IPS-18a (cell line): ENCODE measurements around the gene EPGN.
"Not testable (repeated sequence)": the region's sequence is repeated elsewhere in the genome, so short reads cannot be mapped to it uniquely, and the experiment has no call there.

Source experiments
- H3K27ac ChIP-seq: one replicate; pipeline ENCODE4 v1.5.1; 2013; ENCODE audit warnings: low read length
- H3K27me3 ChIP-seq: one replicate; pipeline ENCODE4 v1.6.1; 2013; ENCODE audit warnings: mild to moderate bottlenecking, low read length; ENCODE audit not compliant: control insufficient read depth, insufficient read depth
- H3K36me3 ChIP-seq: one replicate; pipeline ENCODE4 v1.6.1; 2013; ENCODE audit warnings: low read depth, low read length; ENCODE audit not compliant: control insufficient read depth
- H3K4me1 ChIP-seq: one replicate; pipeline ENCODE4 v1.6.1; 2013; ENCODE audit warnings: low read depth, low read length; ENCODE audit not compliant: control insufficient read depth
- H3K4me3 ChIP-seq: one replicate; pipeline ENCODE4 v1.5.1; 2013; ENCODE audit warnings: low read length
- H3K9ac ChIP-seq: one replicate; pipeline ENCODE4 v1.6.1; 2013; ENCODE audit warnings: mild to moderate bottlenecking, low read length, moderate library complexity
- H3K9me3 ChIP-seq: one replicate; pipeline ENCODE4 v1.6.1; 2013; ENCODE audit warnings: low read depth, low read length; ENCODE audit not compliant: control insufficient read depth

Gene EPGN

GRCh38 chr4:74325886-74326285 is 17.6 kb downstream of the EPGN start:
- peaks cover 16% of the 10 kb centered on the region for H3K4me1 ChIP-seq
- no peaks in the 10 kb centered on the region for H3K27me3 ChIP-seq
- H3K9me3 ChIP-seq, result no peaks in the 10 kb centered on the region
- H3K27ac ChIP-seq, result no peak overlapping the region
- no peak overlapping the region for H3K4me3 ChIP-seq
- H3K9ac ChIP-seq, result no peak overlapping the region
- H3K36me3 ChIP-seq, result no peaks in the 10 kb centered on the region

- Histone ChIP-seq H3K4me1 (peaks cover 14% of the 10 kb centered on the region), H3K9ac (no peak overlapping the region), H3K27ac (no peak overlapping the region), H3K27me3 (no peaks in the 10 kb centered on the region), H3K36me3 (no peaks in the 10 kb centered on the region), H3K4me3 (no peak overlapping the region), H3K9me3 (no peaks in the 10 kb centered on the region)
Measured at GRCh38 chr4:74327762-74328161, 19.5 kb downstream of the EPGN start.

- Histone ChIP-seq H3K4me1 (peaks cover 9% of the 10 kb centered on the region), H3K27me3 (no peaks in the 10 kb centered on the region), H3K27ac (no peak overlapping the region), H3K9me3 (no peaks in the 10 kb centered on the region), H3K4me3 (no peak overlapping the region), H3K36me3 (no peaks in the 10 kb centered on the region), H3K9ac (no peak overlapping the region)
Measured at GRCh38 chr4:74328501-74328900, 20.2 kb downstream of the EPGN start.

- H3K4me3 ChIP-seq, result no peak overlapping the region
- H3K27me3 ChIP-seq, result no peaks in the 10 kb centered on the region
- H3K9ac ChIP-seq, result no peak overlapping the region
- no peaks in the 10 kb centered on the region for H3K36me3 ChIP-seq
- H3K27ac ChIP-seq, result no peak overlapping the region
- H3K9me3 ChIP-seq, result no peaks in the 10 kb centered on the region
- peaks cover 4% of the 10 kb centered on the region for H3K4me1 ChIP-seq
Measured at GRCh38 chr4:74329307-74329706, 21.0 kb downstream of the EPGN start.

- no peaks in the 10 kb centered on the region for H3K36me3 ChIP-seq
- H3K4me1 ChIP-seq, result no peaks in the 10 kb centered on the region
- H3K9ac ChIP-seq, result no peak overlapping the region
- no peaks in the 10 kb centered on the region for H3K27me3 ChIP-seq
- H3K9me3 ChIP-seq, result no peaks in the 10 kb centered on the region
- H3K4me3 ChIP-seq, result no peak overlapping the region
- H3K27ac ChIP-seq, result no peak overlapping the region
Measured at GRCh38 chr4:74330295-74330750, 22.1 kb downstream of the EPGN start.

- Histone ChIP-seq H3K9me3 (no peaks in the 10 kb centered on the region), H3K4me3 (no peak overlapping the region), H3K27me3 (no peaks in the 10 kb centered on the region), H3K4me1 (no peaks in the 10 kb centered on the region), H3K9ac (no peak overlapping the region), H3K27ac (no peak overlapping the region), H3K36me3 (no peaks in the 10 kb centered on the region)
Measured at GRCh38 chr4:74331252-74331651, 23.0 kb downstream of the EPGN start.

GRCh38 chr4:74331944-74332343 is 23.7 kb downstream of the EPGN start:
- Histone ChIP-seq H3K36me3 (no peaks in the 10 kb centered on the region), H3K4me3 (no peak overlapping the region), H3K27me3 (no peaks in the 10 kb centered on the region), H3K27ac (no peak overlapping the region), H3K9me3 (no peaks in the 10 kb centered on the region), H3K9ac (no peak overlapping the region), H3K4me1 (no peaks in the 10 kb centered on the region)

GRCh38 chr4:74334636-74335035 is 26.4 kb downstream of the EPGN start:
- Histone ChIP-seq H3K9ac (no peak overlapping the region), H3K9me3 (no peaks in the 10 kb centered on the region), H3K4me3 (no peak overlapping the region), H3K27ac (no peak overlapping the region), H3K36me3 (no peaks in the 10 kb centered on the region), H3K4me1 (no peaks in the 10 kb centered on the region), H3K27me3 (no peaks in the 10 kb centered on the region)

GRCh38 chr4:74335341-74336021 is 27.2 kb downstream of the EPGN start:
- Histone ChIP-seq H3K4me3 (no peak overlapping the region), H3K9me3 (no peaks in the 10 kb centered on the region), H3K4me1 (no peaks in the 10 kb centered on the region), H3K9ac (no peak overlapping the region), H3K36me3 (no peaks in the 10 kb centered on the region), H3K27me3 (no peaks in the 10 kb centered on the region), H3K27ac (no peak overlapping the region)

- no peak overlapping the region for H3K27ac ChIP-seq
- peaks cover 2% of the 10 kb centered on the region for H3K9me3 ChIP-seq
- H3K4me1 ChIP-seq, result no peaks in the 10 kb centered on the region
- no peaks in the 10 kb centered on the region for H3K36me3 ChIP-seq
- no peaks in the 10 kb centered on the region for H3K27me3 ChIP-seq
- H3K4me3 ChIP-seq, result no peak overlapping the region
- no peak overlapping the region for H3K9ac ChIP-seq
Measured at GRCh38 chr4:74338792-74339333, 30.6 kb downstream of the EPGN start.

- no peaks in the 10 kb centered on the region for H3K27me3 ChIP-seq
- H3K9me3 ChIP-seq, result peaks cover 7% of the 10 kb centered on the region
- no peaks in the 10 kb centered on the region for H3K4me1 ChIP-seq
- H3K27ac ChIP-seq, result no peak overlapping the region
- H3K4me3 ChIP-seq, result no peak overlapping the region
- no peak overlapping the region for H3K9ac ChIP-seq
- H3K36me3 ChIP-seq, result no peaks in the 10 kb centered on the region
Measured at GRCh38 chr4:74339501-74339900, 31.2 kb downstream of the EPGN start.

GRCh38 chr4:74340421-74340820 is 32.2 kb downstream of the EPGN start:
- not testable (repeated sequence) for H3K36me3 ChIP-seq, H3K4me1 ChIP-seq, H3K9ac ChIP-seq, H3K4me3 ChIP-seq, H3K9me3 ChIP-seq, H3K27me3 ChIP-seq, H3K27ac ChIP-seq
